Panc1 (cell line): ENCODE data around the gene TFF3. TPM values are rescaled to one million over a fixed set of nuclear protein-coding genes. Genes with fewer than 3 reads are reported as not detected.

Source experiments
- ATAC-seq: fragments of 200-7000 bp; cut with Tn5 transposase; 2 replicates; pipeline ENCODE4 v1.9.1; 2020; ENCODE audit warnings: mild to moderate bottlenecking, moderate library complexity
- BruUV-seq: library from RNA; stranded (reverse); fragments of 400-500 nt; replicated peaks from 2 replicates; lab custom pipeline; 2021; lab: Mats Ljungman, UMichigan
- CTCF ChIA-PET: fragments of 300-600 bp; sonication (Branson Sonifier 250); formaldehyde crosslinking; loops from one replicate; lab custom pipeline; 2022; ENCODE audit warnings: antibody characterized with exemption; lab: Charles Lee
- POLR2A ChIA-PET: fragments of 300-600 bp; sonication (Branson Sonifier 250); formaldehyde crosslinking; loops from one replicate; lab custom pipeline; 2022; ENCODE audit warnings: antibody characterized with exemption; lab: Charles Lee
- DNase-seq: peaks from one replicate; pipeline ENCODE4 v3.0.0-alpha.2; 2010; ENCODE audit warnings: low read depth, low spot score
- H3K27ac ChIP-seq: 2 replicates; pipeline ENCODE4 v1.5.1; 2011; ENCODE audit warnings: mild to moderate bottlenecking, low read length, inconsistent platforms
- H3K27me3 ChIP-seq: fragments of 200-500 bp; sonication (Bioruptor generic); 2 replicates; pipeline ENCODE4 v1.6.0; 2014; ENCODE audit warnings: low read length, inconsistent platforms; ENCODE audit not compliant: control insufficient read depth, insufficient read depth
- H3K36me3 ChIP-seq: fragments of 200-500 bp; sonication (Bioruptor generic); 2 replicates; pipeline ENCODE4 v1.5.1; 2014; ENCODE audit warnings: inconsistent platforms, mild to moderate bottlenecking, low read length, moderate library complexity; ENCODE audit not compliant: control insufficient read depth, insufficient read depth
- H3K4me1 ChIP-seq: 2 replicates; pipeline ENCODE4 v1.5.1; 2011; ENCODE audit warnings: inconsistent platforms, mild to moderate bottlenecking, low read length, moderate library complexity; ENCODE audit not compliant: control insufficient read depth, insufficient read depth
- H3K4me3 ChIP-seq, 2 experiments: 2 replicates each; pipeline ENCODE4 v1.5.1; 2011 to 2012; ENCODE audit warnings: low read depth in 2 of 2, low read length in 2 of 2, mild to moderate bottlenecking in 2 of 2, inconsistent platforms in 1 of 2, moderate library complexity in 1 of 2
- H3K9me3 ChIP-seq: fragments of 200-500 bp; sonication (Bioruptor generic); 2 replicates; pipeline ENCODE4 v1.5.1; 2014; ENCODE audit warnings: low read depth, mild to moderate bottlenecking, inconsistent platforms, low read length, moderate library complexity; ENCODE audit not compliant: control insufficient read depth, insufficient read depth
- CTCF ChIP-seq: fragments of 450-650 bp; IDR thresholded peaks from 2 replicates; pipeline ENCODE4 v1.5.1; 2017; ENCODE audit warnings: mild to moderate bottlenecking
- POLR2AphosphoS5 ChIP-seq: IDR thresholded peaks from 2 replicates; pipeline ENCODE4 v1.6.1; 2012; ENCODE audit warnings: mild to moderate bottlenecking, low read depth, low read length, moderate library complexity
- SIN3A ChIP-seq: IDR thresholded peaks from 2 replicates; pipeline ENCODE4 v1.6.1; 2012; ENCODE audit warnings: low read depth, mild to moderate bottlenecking, low read length, moderate library complexity, borderline replicate concordance; ENCODE audit not compliant: insufficient read depth
- TCF7L2 ChIP-seq: IDR thresholded peaks from 2 replicates; pipeline ENCODE4 v1.6.1; 2011; ENCODE audit warnings: mild to moderate bottlenecking, low read depth, low read length, inconsistent platforms
- in situ Hi-C: cut with HindIII; loops from 2 replicates; pipeline ENCODE4 v1.10.0; 2016; ENCODE audit warnings: low sequenced_read_pairs, low pct_unique_long_range_greater_than_20kb
- intact Hi-C: fragments of 100-400 bp; cut with micrococcal nuclease; formaldehyde crosslinking; loops from one replicate; pipeline ENCODE4 v1.10.0; 2022; ENCODE audit not compliant: unreplicated experiment
- total RNA-seq: library from RNA; stranded (reverse); gene quantifications from one replicate; pipeline ENCODE4 v1.2.1, GENCODE V29; 2021; ENCODE audit not compliant: unreplicated experiment
- TF ChIP-seq, protein P1 (sequence below), 2 experiments: IDR thresholded peaks; 2 replicates each; pipeline ENCODE4 v1.6.1; 2011 to 2012; ENCODE audit warnings: low read depth in 2 of 2, control low read depth in 1 of 2, low read length in 1 of 2, mild to moderate bottlenecking in 1 of 2, moderate library complexity in 1 of 2; ENCODE audit not compliant: insufficient read depth in 1 of 2

The TFF3 gene
- total RNA-seq, 1 experiment from 2014 or later: 8.9 TPM

- no peaks in the 10 kb centered on the region for H3K9me3 ChIP-seq
- ChIA-PET CTCF (no interaction called here), POLR2A (no interaction called here)
- TF ChIP-seq SIN3A (no peak), CTCF (no peak), TCF7L2 (no peak)
- TF ChIP-seq, protein P1, sequence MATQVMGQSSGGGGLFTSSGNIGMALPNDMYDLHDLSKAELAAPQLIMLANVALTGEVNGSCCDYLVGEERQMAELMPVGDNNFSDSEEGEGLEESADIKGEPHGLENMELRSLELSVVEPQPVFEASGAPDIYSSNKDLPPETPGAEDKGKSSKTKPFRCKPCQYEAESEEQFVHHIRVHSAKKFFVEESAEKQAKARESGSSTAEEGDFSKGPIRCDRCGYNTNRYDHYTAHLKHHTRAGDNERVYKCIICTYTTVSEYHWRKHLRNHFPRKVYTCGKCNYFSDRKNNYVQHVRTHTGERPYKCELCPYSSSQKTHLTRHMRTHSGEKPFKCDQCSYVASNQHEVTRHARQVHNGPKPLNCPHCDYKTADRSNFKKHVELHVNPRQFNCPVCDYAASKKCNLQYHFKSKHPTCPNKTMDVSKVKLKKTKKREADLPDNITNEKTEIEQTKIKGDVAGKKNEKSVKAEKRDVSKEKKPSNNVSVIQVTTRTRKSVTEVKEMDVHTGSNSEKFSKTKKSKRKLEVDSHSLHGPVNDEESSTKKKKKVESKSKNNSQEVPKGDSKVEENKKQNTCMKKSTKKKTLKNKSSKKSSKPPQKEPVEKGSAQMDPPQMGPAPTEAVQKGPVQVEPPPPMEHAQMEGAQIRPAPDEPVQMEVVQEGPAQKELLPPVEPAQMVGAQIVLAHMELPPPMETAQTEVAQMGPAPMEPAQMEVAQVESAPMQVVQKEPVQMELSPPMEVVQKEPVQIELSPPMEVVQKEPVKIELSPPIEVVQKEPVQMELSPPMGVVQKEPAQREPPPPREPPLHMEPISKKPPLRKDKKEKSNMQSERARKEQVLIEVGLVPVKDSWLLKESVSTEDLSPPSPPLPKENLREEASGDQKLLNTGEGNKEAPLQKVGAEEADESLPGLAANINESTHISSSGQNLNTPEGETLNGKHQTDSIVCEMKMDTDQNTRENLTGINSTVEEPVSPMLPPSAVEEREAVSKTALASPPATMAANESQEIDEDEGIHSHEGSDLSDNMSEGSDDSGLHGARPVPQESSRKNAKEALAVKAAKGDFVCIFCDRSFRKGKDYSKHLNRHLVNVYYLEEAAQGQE (IDR thresholded peaks at IDR 0.05; ENCODE audit: insufficient read depth in 1 of 2, low read depth in 2 of 2, low read length in 1 of 2): no peak
- DNase-seq: no peak
- in situ Hi-C loops: no loop called here
- H3K4me3 ChIP-seq: no peak overlapping the region
- H3K4me1 ChIP-seq: no peaks in the 10 kb centered on the region
- no peak overlapping the region for H3K27ac ChIP-seq
- ATAC-seq: peak; percentile 17; the same call in 1 of the 2 replicates
- H3K36me3 ChIP-seq: no peaks in the 10 kb centered on the region
- BruUV-seq: no TSS peak
- intact Hi-C loops: no loop called here
- H3K27me3 ChIP-seq: no peaks in the 10 kb centered on the region
These were observed 25.2 kb upstream of the TFF3 start for GRCh38 chr21:42340187-42341050.

DNA sequence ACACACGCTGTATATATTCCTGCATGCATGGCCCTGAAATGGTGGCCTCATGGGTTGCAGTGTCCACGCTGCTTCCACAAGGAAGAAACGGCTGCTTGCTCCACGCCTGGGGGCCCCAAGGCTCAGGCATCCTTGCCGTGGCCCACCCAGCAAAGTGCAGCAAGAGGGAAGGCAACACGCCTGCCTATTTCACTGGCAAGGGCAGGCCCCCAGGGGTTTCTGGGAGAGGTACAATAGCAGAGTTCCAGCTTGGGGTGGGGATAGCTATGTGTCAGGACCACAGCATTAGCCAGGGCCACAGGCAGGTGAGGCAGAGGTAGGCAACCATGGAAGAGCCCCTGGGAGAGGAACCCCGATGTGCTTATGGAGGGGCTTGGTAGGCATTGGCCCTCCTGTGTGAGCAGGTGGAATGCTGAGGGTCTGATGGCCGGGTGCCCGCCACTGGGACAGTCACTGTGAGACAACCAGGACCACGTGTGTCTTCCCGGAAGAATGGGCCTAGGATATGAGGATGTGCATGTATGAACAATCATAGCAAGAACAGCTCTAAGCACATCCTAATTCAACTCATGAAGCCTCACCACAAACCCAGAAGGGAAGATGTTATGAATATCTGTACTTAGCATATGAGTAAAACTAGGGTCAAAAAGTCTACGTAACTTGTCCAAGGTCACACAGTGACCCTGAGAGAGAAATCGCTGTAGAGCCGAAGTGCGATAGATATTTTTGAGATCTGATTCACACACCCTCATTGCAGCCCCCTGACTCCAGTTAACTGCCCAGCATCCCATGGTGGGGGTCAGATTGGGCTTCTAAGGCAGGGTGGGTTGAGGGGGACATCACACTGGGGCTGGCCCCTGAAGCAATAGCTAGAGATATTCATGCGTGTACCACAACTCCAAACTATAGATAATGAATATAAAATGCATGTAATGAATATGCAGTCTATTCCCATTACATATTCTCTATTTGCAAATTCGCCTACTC is 23.8 kb upstream of the TFF3 start:
- CTCF ChIA-PET: no interaction called here
- Histone ChIP-seq H3K27me3 (no peaks in the 10 kb centered on the region), H3K27ac (no peak overlapping the region), H3K4me1 (no peaks in the 10 kb centered on the region), H3K36me3 (no peaks in the 10 kb centered on the region), H3K9me3 (no peaks in the 10 kb centered on the region), H3K4me3 (no peak overlapping the region)
- BruUV-seq: no TSS peak
- in situ Hi-C loops: no loop called here
- POLR2A ChIA-PET: no interaction called here
- TF ChIP-seq SIN3A (no peak), TCF7L2 (no peak), POLR2AphosphoS5 (no peak), CTCF (no peak)
- TF ChIP-seq, protein P1 (IDR thresholded peaks at IDR 0.05; ENCODE audit: insufficient read depth in 1 of 2, low read depth in 2 of 2, low read length in 1 of 2): no peak
- intact Hi-C loops: no loop called here
- ATAC-seq (no peak), DNase-seq (no peak)
